Fibroblast of upper back skin (primary cell): ENCODE data around the gene GPR18.

Experiments used
- DNase-seq: peaks from one replicate; pipeline ENCODE4 v3.0.0-alpha.2; 2013

The GPR18 gene

GRCh38 chr13:99258210-99258860, at the start of gene GPR18:
Gene GPR18 (minus strand): TSS chr13:99258379. CDS start chr13:99255872, 2,507 bp downstream.
- DNase-seq, result no peak

GRCh38 chr13:99307648-99308339, 49.6 kb upstream of the GPR18 start:
- DNase-seq, result peak; percentile 67

- no peak for DNase-seq
Measured at GRCh38 chr13:99307247-99307646, 49.1 kb upstream of the GPR18 start, which contains the start of gene GPR183. Gene GPR183 (minus strand): TSS chr13:99307399. CDS start chr13:99296145, 11,254 bp downstream.

- DNase-seq, result no peak
Measured at GRCh38 chr13:99305566-99305965, 47.4 kb upstream of the GPR18 start.

- no peak for DNase-seq
Measured at GRCh38 chr13:99305158-99305557, 47.0 kb upstream of the GPR18 start.

GRCh38 chr13:99304541-99304940, 46.4 kb upstream of the GPR18 start:
- no peak for DNase-seq

- no peak for DNase-seq
Measured at GRCh38 chr13:99303863-99304521, 45.8 kb upstream of the GPR18 start.

GRCh38 chr13:99302637-99303505, 44.7 kb upstream of the GPR18 start:
- DNase-seq, result no peak

- DNase-seq, result no peak
Measured at GRCh38 chr13:99301913-99302636, 43.9 kb upstream of the GPR18 start.

- DNase-seq, result no peak
Measured at GRCh38 chr13:99301056-99301838, 43.1 kb upstream of the GPR18 start.

GRCh38 chr13:99299920-99300341, 41.8 kb upstream of the GPR18 start:
- DNase-seq, result no peak

- no peak for DNase-seq
Measured at GRCh38 chr13:99299256-99299919, 41.2 kb upstream of the GPR18 start.

GRCh38 chr13:99298056-99298455, 39.9 kb upstream of the GPR18 start:
- DNase-seq, result no peak

- peak; percentile 77 for DNase-seq
Measured at GRCh38 chr13:99297331-99297730, 39.2 kb upstream of the GPR18 start.

GRCh38 chr13:99296398-99296797, 38.2 kb upstream of the GPR18 start:
- peak; percentile 63 for DNase-seq

GRCh38 chr13:99295488-99296252, 37.5 kb upstream of the GPR18 start:
- no peak for DNase-seq

- DNase-seq, result no peak
Measured at GRCh38 chr13:99294958-99295357, 36.8 kb upstream of the GPR18 start.

GRCh38 chr13:99294198-99294597, 36.0 kb upstream of the GPR18 start:
- no peak for DNase-seq

- DNase-seq, result no peak
Measured at GRCh38 chr13:99293178-99293577, 35.0 kb upstream of the GPR18 start.

GRCh38 chr13:99290894-99291293, 32.7 kb upstream of the GPR18 start:
- no peak for DNase-seq
